Ovary (tissue), 10 donors: Measurements from ENCODE around the gene CKM. TPM values are rescaled to one million over a fixed set of nuclear protein-coding genes. Genes with fewer than 3 reads are reported as not detected.
A peak's percentile ranks its signal among the peaks of the same experiment; 100 is the strongest.

Experiments
- DNase-seq, 5 donors: peaks; one replicate each; pipeline ENCODE4 v3.0.0-alpha.2; 2019 to 2020
- H3K27ac ChIP-seq, 2 donors: fragments of 200-600 bp; one replicate each; pipeline versions ENCODE4 v1.5.1 to v1.8.0; 2019 to 2022
- H3K27me3 ChIP-seq: fragments of 200-600 bp; one replicate; pipeline ENCODE4 v1.8.0; 2022
- H3K36me3 ChIP-seq: fragments of 200-600 bp; sonication (generic); one replicate; pipeline ENCODE4 v1.5.1; 2019
- H3K4me1 ChIP-seq: one replicate; pipeline ENCODE4 v1.8.1; 2013; ENCODE audit warnings: mild to moderate bottlenecking, moderate library complexity; ENCODE audit not compliant: insufficient read depth
- H3K4me3 ChIP-seq: fragments of 200-600 bp; sonication (generic); one replicate; pipeline ENCODE4 v1.5.1; 2017
- H3K9me3 ChIP-seq, 2 donors: fragments of 200-600 bp in 1 of 2; sonication (generic) in 1 of 2; one replicate each; pipeline versions ENCODE4 v1.5.1 to v1.8.1; 2013 to 2019; ENCODE audit warnings: mild to moderate bottlenecking in 1 of 2, moderate library complexity in 1 of 2
- EP300 ChIP-seq: sonication (generic); formaldehyde crosslinking; IDR thresholded peaks from one replicate; pipeline ENCODE4 v1.6.1; 2017; ENCODE audit warnings: antibody characterized with exemption
- POLR2A ChIP-seq: fragments of 450-650 bp; IDR thresholded peaks from one replicate; pipeline ENCODE4 v1.6.1; 2017; ENCODE audit warnings: antibody characterized with exemption, mild to moderate bottlenecking, moderate library complexity
- WGBS, 3 donors: extraction: QIAGEN DNeasy Blood & Tissue Kit in 1 of 3; methylation state at CpG; one replicate each; pipeline versions ENCODE4 v1.1.5 to v1.1.7; 2013 to 2017; 5-methylcytosine and 5-hydroxymethylcytosine counted together
- intact Hi-C, 4 donors: fragments of 100-400 bp; cut with DNase I; formaldehyde crosslinking; loops; one replicate each; pipeline versions ENCODE4 v1.11.0 to v1.15.1; 2022 to 2023
- long read RNA-seq, 3 donors: library from polyadenylated mRNA in 2 of 3; unstranded in 2 of 3; transcript quantifications; one replicate each; pipeline ENCODE4 v2.0.0 and lab custom pipeline, GENCODE V29; 2021 to 2026
- polyA plus RNA-seq, 2 donors: library from polyadenylated mRNA; stranded (reverse); fragments of 200-250 nt in 1 of 2; fragments of 350-450 nt in 1 of 2; fragmentation: Illumina TruSeq in 1 of 2; extraction: RNeasy Lipid Tissue Mini Kit (QIAGEN cat#74804) in 1 of 2; gene quantifications; one replicate each; pipeline ENCODE4 v1.2.3, GENCODE V29; 2013 to 2014
- total RNA-seq, 7 donors: library from RNA; depleted of rRNA in 2 of 7; stranded (reverse); fragments of >200 nt in 2 of 7; fragmentation: NEBNext Ultra II Directional in 3 of 7; extraction: Animal tissue kit (Norgen Biotek cat#: 25700) in 3 of 7; gene quantifications; one replicate each; pipeline versions ENCODE4 v1.1.0 to v1.2.4, GENCODE V29; 2016 to 2023
- TF ChIP-seq, protein P1 (sequence below), 3 donors: fragments of 450-650 bp in 2 of 3; fragments of 200-600 bp in 1 of 3; IDR thresholded peaks; one replicate each; pipeline versions ENCODE4 v1.5.1 to v1.8.0; 2016 to 2022; ENCODE audit warnings: antibody characterized with exemption in 3 of 3, mild to moderate bottlenecking in 1 of 3
- donor health status: DM: no; HTN: no; CAD: no; lungs with moderate emphysema.
- donor health status: DM: no; HTN: no; CAD: no.
- donor health status: Bipolar disorder and iron deficiency.
- donor health status: DM: yes; HTN: yes; CAD: no.
- donor health status: DM: no; HTN: no; CAD: no.
- donor health status: DM: yes; HTN: yes; CAD: no.

The CKM gene
- total RNA-seq (under 1 TPM in 3 of 7 donors, not detected in 4; 0.55 to 0.85 (median 0.78) TPM), polyA plus RNA-seq (under 1 TPM; 0.10 to 0.52 TPM)
- long read RNA-seq, donor 1, result 0 reads
- long read RNA-seq, donor 2, result 0 reads
- long read RNA-seq, donor 3, result 0 reads

DNA sequence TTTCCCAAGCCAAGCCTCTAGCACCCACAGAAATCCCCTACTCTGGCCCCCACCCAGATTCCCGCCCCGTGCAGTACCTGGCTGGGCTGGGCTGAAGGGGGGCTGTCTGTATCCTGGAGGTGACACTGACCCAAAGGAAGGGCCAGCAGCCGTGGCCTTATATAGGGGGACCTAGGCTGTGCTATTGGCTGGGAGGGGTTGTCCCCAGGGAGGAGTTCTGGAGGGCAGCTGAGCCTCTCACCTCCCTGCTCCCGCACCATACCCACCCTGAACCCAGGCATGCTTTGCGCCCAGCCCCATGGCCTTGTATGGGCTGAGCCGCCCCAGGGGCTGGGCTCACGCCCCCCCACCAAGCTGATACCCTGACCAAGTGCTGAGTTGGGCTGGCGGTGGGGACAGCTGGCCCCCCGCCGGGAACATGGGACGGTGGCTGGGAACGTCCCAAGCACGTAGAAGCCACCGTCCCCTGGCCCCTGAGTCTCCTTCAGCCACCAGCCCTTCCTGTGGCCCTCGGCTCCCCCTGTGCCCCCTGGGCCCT lies at the start of gene CKM:
Gene CKM (minus strand): TSS at position 132 of the 538 bp plus-strand sequence. CDS start 3,162 bp downstream, outside the sequence.
- Histone ChIP-seq H3K27ac (no peak within 1 kb of the TSS), H3K4me3 (no peak within 1 kb of the TSS), H3K4me1 (peaks cover 1% of the 10 kb centered on the region), H3K36me3 (no peaks in the 10 kb centered on the region), H3K9me3 (no peaks in the 10 kb centered on the region), H3K27me3 (no peaks in the 10 kb centered on the region)
- DNase-seq, result no peak
- no peak for TF ChIP-seq EP300
- TF ChIP-seq POLR2A, result no peak
- TF ChIP-seq, protein P1, sequence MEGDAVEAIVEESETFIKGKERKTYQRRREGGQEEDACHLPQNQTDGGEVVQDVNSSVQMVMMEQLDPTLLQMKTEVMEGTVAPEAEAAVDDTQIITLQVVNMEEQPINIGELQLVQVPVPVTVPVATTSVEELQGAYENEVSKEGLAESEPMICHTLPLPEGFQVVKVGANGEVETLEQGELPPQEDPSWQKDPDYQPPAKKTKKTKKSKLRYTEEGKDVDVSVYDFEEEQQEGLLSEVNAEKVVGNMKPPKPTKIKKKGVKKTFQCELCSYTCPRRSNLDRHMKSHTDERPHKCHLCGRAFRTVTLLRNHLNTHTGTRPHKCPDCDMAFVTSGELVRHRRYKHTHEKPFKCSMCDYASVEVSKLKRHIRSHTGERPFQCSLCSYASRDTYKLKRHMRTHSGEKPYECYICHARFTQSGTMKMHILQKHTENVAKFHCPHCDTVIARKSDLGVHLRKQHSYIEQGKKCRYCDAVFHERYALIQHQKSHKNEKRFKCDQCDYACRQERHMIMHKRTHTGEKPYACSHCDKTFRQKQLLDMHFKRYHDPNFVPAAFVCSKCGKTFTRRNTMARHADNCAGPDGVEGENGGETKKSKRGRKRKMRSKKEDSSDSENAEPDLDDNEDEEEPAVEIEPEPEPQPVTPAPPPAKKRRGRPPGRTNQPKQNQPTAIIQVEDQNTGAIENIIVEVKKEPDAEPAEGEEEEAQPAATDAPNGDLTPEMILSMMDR (IDR thresholded peaks at IDR 0.05), result no peak
- intact Hi-C loops, result loop anchor here in 1 of 4 donors (5.0 kb wide), 1 partner anchor 51 kb away; no protein-coding TSS in a partner anchor
- WGBS, 3 donors, result 45 to 60% (median 47%) methylated on average over 11 to 15 of the region's 15 CpGs

DNA sequence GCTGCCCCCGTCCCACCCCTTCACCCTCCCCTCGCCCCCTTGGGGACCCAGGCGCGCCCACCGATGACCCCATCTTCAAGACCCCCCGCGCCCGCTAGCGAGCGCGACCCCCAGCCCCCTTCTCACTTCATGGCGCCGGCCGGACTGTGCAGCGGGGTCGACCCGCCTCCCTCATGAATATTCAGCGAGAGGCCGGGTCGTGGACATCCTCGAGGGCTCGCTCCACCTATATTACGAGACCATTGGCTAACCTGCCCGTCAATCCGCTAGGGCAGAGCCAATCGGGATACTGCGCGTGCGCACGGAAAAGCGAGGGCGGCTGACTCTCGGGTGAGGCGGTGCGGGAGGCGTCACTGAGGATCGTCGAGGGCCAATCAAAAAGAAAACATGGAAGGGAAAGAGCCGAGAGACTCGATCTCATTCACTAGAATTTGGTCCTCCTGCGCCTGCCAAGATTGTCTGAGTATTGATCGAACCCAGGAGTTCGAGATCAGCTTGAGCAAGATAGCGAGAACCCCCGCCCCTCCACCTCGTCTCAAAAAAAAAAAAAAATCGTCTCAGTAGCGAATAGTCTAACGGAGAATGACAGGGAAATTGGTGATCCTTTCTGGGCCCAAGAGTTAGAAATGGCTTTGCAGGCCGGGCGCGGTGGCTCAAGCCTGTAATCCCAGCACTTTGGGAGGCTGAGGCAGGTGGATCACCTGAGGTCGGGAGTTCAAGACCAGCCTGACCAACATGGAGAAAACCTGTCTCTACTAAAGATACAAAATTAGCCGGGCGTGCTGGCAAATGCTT lies 47.9 kb upstream of the CKM start, which contains the start of gene ERCC2:
Gene ERCC2 (minus strand): TSS at position 164 of the 795 bp plus-strand sequence. CDS start 33 bp downstream, at position 131.
- intact Hi-C loops, result no loop called here
- WGBS, 3 donors, result 3 to 7% (median 3%) methylated on average over 38 to 55 of the region's 55 CpGs
- Histone ChIP-seq H3K4me3 (peak within 1 kb of the TSS; percentile 84), H3K36me3 (no peaks in the 10 kb centered on the region), H3K27me3 (no peaks in the 10 kb centered on the region), H3K4me1 (no peaks in the 10 kb centered on the region), H3K27ac (peak within 1 kb of the TSS in 1 of 2 donors; percentile 54), H3K9me3 (no peaks in the 10 kb centered on the region)
- peak; percentile 99 to 100 (median 99) for DNase-seq
- TF ChIP-seq EP300 (no peak), POLR2A (no peak)
- TF ChIP-seq, protein P1 (IDR thresholded peaks at IDR 0.05), result no peak

DNA sequence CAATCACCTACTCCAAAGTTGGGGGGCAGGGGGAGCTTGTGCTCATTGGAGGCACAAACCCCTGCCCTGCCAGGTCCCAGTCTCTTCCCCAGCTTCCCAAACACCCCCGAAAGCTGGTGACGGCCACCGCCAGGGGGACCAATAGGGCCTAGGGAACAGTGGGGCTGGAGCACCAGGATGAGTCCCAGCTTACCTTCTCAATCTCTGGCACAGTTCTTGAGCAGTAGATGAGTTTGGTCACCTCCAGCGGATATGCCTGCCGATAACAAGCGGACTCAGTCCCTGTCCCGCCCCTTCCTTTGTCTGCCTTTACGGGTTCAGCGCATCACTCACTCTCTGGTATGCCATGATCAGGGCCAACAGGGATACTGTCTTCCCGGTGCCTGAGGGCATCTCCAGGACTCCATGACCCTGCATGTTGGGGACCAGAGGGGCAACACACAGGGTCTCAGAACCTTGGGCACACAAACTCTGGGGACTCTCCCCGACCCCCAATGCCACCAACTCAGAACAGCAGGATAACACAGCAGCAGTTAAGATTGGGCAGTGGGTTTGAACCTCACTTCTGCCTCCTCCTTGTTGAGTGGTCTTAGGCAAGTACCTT lies 46.2 kb upstream of the CKM start:
- H3K9me3 ChIP-seq, result no peaks in the 10 kb centered on the region
- H3K4me1 ChIP-seq, result no peaks in the 10 kb centered on the region
- 87 to 95% (median 93%) methylated on average over 11 of the region's 11 CpGs for WGBS, 3 donors
- H3K27me3 ChIP-seq, result no peaks in the 10 kb centered on the region
- H3K4me3 ChIP-seq, result no peak overlapping the region
- no peak for DNase-seq
- no peak overlapping the region for H3K27ac ChIP-seq
- no peaks in the 10 kb centered on the region for H3K36me3 ChIP-seq
- TF ChIP-seq EP300, result no peak
- TF ChIP-seq, protein P1 (IDR thresholded peaks at IDR 0.05), result no peak
- no peak for TF ChIP-seq POLR2A
- intact Hi-C loops, result no loop called here

DNA sequence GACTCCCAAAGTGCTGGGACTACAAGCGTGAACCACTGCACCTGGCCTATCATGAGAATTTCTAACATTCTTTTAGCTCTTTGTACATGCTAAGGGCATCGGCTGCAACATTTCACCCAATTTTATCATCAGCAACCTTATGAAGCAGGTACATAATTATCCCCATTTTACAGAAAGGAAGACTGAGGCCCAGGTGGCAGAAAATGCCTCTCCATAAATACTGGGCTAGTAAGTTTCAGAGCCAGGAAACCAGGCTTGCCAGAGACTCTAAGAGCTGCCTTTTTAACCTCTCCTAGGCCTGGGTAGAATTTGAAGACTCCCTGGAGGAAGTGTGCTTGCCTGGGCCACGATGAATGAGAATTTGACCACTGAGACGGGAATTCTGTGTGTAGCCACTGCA lies 45.5 kb upstream of the CKM start:
- no peak overlapping the region for H3K27ac ChIP-seq
- no peaks in the 10 kb centered on the region for H3K36me3 ChIP-seq
- no peaks in the 10 kb centered on the region for H3K4me1 ChIP-seq
- no peak for DNase-seq
- TF ChIP-seq, protein P1 (IDR thresholded peaks at IDR 0.05), result no peak
- TF ChIP-seq POLR2A (no peak), EP300 (no peak)
- intact Hi-C loops, result no loop called here
- 93 to 96% (median 94%) methylated on average over 4 of the region's 4 CpGs for WGBS, 3 donors
- no peaks in the 10 kb centered on the region for H3K9me3 ChIP-seq
- no peaks in the 10 kb centered on the region for H3K27me3 ChIP-seq
- no peak overlapping the region for H3K4me3 ChIP-seq
